GM04503 (cell line): ENCODE results near the gene DIP2A.
"Not testable (repeated sequence)": the region's sequence is repeated elsewhere in the genome, so short reads cannot be mapped to it uniquely, and the experiment has no call there.

Experiments
- DNase-seq: peaks from one replicate; pipeline ENCODE4 v3.0.0-alpha.2; 2012; ENCODE audit warnings: low read depth

DIP2A gene

DNA sequence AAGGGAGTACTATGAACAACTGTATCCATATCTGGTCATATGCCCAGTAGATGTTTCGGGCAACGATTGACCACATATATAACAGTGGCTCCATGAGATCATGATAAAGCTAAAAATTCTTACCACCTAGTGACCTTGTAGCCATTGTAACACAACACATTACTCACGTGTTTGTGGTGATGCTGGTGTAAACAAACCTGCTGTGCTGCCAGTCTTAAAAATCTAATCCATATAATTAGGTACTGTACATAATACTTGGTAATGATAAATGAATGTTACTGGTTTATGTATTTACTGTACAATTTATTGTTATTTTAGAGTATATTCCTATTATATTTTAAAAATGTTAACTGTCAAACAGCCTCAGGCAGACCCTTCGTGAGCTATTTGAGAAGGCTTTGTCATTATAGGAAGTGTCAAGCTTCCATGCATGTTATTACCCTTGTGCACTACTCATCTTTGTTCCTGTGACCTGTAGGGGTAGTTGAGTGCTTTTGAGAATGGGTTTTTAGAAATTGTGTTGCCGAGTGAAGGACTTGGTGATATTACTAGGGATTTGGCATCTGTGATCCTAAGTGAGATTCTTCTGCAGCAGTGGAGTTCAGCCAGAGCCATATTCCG lies 23.6 kb downstream of the DIP2A start:
- DNase-seq, result no peak

DNA sequence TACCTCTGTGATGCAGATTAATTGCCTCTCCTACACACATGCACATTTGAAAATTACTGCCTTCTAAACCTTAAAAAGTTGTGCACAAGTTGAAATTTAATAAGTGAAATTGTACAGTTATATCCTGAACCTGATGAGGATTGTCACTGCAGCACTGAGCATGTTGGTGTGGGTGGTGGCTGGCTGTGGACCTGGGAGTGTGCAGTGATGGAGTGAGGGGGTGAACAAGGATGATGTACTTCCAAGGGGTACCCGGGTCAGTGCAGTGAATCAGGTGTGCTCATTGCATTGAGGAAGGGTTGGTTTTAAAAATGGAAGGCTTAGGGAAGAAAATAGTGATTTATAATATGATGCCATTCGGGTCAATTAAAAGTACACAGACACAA lies 24.1 kb downstream of the DIP2A start:
- DNase-seq, result no peak

DNA sequence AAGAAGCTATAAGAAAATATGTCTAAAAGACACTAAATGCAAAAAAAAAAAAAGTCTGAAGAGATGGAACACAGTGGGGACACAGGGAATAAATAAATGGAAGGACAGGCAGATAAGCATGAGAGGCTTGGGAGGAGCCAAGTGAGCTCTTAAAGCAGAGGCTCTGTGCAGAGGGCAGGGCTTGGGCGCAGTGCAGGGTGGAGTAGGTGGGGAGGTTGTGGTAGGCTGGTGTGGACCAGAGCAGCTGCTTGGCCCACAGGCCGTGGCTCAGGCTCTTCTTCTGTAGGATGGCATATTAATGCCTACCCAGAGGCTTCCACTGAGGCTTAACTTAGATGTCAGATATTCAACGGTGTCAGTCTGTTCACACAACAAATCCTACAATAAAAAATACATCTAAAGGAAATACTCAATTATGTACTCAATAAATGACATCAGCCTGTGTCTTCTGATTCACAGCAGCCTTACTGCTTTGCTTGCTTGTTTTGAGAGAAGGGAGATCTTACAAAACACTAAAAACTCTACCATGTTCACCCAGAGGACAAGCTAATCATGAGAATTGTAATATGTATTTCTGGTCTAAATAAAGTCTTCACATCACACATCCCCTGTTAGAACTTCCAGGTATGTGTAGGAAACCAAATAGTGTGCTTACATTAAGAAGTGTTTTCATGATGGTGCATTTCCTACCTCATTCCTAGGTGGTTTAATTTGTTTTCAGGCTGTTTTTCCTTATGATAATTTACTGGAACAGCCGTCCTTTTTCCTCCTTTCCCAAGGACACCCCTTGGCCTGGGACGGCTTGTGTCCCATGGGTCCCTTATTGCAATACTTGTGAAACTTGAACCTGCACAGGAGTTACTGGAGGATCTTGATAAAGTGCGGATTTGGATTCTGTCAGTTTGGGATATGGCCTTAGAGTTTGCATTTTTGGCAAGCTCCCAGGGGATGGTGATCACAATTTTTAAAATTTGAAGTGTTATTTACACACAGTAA lies 24.9 kb downstream of the DIP2A start:
- DNase-seq, result no peak

DNA sequence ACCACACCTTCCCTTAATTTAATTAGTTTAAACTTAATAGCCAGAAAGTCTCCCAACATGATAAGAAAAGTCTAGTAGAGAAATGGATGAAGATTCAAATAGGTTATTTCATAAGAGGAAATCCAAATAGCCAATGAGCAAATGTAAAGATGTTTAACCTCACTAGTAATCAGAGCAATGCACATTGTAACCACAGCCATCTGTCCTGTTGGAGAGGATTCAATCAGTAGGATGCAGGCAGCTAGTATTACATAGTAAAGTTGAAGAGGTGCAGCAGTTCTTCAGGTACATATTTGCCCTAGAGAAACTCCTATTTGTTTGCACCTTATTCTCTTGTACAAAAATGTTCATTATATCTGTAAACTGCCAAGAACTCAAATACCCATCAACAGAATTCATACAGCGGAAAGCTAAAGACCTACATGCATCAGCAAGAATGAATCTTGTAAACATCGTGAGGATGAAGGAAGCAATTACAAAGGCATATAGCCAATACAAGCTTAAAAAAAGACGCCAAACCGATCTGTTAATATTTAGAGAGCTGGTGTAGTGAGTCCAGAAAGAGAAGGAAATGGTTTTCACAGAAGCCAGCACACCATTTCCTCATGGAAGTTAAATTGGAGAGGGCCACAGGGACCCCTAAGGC lies 27.9 kb downstream of the DIP2A start:
- no peak for DNase-seq

DNA sequence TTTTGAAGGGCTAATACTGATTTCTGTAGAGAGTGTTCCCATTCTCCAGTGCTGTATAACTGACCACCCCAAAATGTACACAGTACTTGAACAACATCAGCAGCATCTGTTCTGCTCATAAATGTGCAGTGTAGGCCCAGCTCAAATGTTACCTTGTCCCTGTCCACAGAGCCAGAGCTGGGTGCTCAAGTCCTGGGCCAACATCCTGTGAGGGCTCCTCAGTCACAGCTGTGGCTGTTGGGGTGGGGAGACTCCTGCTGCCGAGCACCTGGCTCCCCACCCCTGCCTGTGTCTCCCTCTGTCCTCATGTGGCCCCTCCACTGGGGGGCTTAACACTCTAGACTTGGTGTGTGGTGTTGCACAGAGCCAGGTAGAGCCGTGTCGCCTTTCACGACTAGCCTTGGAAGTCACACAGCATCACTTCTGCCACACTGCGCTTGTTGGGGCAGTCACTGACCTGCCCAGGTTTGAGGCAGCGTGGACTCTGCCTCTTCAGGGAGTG lies 30.5 kb downstream of the DIP2A start:
- DNase-seq, result no peak

DNA sequence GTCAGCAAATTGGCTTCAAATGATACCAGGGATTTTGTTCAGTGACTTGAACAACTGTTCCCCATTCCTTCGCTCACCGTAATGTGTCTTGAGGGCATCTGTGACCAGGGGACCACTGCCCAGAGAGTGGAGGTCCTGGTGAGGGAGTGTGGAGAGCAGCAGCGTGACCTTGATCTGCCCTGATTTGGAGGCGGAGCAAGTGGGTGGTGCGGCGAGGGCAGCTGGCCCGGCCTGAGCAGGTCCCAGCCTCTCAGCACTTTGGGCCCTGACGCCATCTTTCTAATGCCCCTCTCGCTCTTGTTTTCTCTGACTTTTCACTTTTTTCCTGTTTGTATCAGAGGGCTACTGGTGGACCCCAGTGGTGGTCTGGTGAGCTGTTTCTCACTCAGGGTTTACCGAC lies 31.1 kb downstream of the DIP2A start:
- DNase-seq, result no peak

DNA sequence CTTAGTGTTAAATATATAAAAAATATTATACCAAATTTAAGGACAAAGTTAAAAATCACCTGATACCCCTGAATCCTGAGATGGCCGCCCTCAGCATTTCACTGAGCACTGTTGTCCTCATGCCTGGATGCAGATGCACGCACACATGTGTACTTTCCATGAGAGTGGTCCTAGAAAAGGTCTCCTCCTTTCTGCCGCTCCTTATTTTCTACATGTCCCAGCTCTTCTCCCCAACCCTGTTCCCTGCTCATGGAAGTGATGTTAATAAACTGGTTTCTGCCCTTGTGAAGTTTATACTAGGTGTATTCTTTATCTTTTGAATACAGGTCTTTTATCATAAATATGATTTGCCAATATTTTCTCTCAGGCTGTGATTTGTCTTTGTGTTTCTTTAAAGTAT lies 32.9 kb downstream of the DIP2A start:
- no peak for DNase-seq

DNA sequence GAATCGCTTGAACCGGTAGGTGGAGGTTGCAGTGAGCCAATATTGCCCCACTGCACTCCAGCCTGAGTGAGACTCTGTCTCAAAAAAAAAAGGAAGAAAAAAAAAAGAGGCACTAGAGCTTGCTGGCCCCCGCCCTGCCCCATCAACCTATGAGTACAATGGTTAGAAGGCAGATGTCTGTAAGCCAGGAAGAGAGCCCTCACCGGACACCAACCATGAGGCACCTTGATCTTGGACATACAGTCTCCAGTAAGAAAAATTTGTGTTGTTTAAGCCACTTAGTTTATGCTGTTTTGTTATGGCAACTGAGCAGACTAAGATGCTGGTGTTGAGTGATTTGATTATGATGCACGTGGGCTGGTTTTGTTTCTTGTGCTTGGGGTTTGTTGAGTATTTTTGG lies 34.2 kb downstream of the DIP2A start:
- DNase-seq, result no peak

DNA sequence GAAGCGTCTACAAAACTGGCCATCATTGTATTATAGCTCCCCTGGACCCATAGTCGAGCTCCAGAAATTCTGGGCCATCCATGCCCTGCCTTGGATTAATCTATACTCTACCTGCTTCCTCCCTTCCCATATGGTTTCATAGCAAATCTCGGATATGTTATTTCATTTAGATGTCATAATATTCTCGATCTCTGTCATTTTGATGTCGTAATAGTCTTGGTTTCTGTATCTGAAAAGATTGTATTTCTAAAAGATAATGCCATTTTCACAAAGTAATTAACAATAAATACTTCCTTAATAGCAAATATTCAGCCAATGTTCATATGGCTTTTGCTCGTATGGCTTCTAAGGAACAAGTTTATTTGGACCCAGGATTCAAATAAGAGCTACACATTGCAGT lies 35.1 kb downstream of the DIP2A start:
- no peak for DNase-seq

DNA sequence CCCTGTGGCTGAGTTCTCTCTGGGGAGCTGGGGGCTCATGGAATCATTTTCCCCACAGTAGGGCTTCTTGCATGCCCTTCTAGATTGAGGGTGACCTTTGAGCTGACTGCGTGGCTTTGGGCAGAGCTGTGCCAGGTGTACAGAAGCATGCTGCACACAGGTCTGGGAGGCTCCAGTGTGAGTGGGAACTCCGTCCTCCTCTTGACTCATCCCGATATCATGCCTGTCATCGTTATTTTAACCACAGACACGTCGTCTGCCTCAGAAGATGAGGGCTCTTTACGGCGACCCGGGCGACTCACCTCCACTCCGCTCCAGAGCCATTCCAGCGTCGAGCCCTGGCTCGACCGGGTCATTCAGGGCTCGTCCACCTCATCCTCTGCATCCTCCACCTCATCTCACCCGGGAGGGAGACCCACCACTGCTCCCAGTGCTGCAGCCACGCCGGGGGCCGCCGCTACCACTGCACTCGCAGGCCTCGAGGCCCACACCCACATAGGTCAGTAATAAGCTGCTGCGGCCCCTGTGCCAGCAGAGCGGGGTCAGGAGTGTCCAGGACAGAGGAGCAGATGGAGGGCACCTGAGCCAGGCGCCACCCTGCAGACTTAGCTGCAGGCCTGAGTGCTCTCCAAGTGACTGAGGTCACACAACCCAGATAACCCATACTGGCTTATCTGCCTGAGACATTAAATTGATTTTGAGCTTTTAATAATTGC lies 39.8 kb downstream of the DIP2A start:
- no peak for DNase-seq

DNA sequence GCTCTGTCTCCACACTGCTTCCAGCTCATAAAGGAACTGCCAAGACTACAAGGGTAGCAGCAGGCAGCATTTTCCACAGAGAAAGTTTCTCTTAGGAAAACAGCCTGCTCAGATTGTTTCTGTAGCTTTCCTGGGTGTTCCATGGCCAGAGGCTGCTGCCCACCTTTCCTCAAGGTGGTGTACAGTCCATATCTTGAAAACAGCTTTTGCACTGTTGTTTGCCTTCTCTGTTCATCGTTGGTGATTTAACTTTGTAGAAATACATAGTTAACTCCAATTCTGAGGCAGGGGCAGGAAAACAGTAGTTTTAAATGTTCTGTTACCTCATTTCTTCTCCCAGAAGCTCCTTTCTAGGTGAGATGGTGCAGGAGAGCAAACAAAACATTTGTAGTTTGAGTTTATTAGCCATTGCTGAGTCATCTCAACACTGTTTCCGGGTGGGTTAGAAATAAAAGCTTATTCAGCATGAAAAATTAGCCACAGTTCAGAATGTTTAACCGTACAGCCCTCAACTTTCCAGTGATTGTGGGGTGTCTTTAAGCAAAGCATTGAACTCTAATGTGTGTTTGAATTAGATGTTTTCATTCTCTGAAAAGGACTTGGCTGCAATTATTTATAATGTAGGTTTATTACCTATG lies 41.7 kb downstream of the DIP2A start:
- DNase-seq, result no peak

DNA sequence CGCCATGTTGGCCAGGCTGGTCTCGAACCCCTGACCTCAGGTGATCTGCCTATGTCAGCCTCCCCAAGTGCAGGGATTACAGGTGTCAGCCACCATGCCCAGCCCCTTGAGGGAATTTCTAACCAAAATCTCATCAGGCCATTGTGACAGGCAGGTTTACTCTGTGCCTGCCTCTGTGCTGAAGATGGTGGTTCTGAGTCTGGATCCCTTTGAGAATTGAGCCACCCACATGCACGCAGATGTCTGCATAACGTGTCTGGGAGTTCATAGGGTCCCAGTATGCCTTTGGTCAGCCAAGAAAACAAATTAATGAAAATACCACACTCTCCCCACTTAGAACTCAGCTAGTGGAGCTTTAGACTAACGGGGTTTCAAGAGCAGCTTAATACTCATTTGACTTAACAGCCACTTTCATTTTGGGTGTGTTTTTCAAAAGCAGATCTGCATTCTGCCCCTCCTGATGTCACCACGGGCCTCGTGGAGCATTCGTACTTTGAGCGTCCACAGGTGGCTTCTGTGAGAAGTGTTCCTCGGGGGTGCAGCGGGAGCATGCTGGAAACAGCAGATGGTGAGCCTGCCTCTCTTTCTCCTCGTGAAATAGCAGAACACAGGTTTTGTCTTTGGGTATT lies 45.3 kb downstream of the DIP2A start:
- no peak for DNase-seq

DNA sequence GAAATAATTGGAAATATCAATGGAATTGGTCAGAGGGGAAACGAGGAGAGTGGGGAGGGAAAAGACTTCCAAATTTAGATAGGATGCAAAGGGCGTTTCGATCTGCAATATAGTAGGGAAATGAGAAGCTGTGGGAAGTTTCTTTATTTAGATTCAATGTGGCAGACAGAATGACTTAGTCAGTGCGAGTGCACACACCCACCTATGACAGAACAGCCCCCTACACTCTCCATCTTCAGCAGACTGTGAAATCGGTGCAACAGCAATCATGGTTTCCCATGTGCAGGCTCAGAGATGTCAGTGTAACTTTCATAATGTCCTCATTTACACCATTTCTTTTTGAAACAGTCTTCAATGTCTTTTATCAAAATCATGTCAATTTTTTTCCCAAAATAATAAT lies 46.0 kb downstream of the DIP2A start:
- no peak for DNase-seq

DNA sequence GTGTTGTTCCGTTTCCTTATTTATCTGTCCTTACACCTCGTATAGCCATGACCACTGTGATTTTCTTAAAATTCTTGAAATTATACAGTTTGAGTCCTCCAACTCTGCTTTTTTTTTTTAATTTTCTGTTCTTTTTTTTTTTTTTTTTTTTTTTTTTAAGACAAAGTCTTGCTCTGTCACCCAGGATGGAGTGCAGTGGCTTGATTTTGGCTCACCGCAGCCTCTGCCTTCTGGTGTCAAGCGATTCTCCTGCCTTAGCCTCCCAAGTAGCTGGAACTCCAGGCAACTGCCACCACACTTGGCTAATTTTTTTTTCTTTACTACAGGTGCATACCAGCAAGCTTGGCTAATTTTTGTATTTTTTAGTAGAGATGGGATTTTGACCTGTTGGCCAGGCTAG lies 48.9 kb downstream of the DIP2A start:
- DNase-seq, result no peak

DNA sequence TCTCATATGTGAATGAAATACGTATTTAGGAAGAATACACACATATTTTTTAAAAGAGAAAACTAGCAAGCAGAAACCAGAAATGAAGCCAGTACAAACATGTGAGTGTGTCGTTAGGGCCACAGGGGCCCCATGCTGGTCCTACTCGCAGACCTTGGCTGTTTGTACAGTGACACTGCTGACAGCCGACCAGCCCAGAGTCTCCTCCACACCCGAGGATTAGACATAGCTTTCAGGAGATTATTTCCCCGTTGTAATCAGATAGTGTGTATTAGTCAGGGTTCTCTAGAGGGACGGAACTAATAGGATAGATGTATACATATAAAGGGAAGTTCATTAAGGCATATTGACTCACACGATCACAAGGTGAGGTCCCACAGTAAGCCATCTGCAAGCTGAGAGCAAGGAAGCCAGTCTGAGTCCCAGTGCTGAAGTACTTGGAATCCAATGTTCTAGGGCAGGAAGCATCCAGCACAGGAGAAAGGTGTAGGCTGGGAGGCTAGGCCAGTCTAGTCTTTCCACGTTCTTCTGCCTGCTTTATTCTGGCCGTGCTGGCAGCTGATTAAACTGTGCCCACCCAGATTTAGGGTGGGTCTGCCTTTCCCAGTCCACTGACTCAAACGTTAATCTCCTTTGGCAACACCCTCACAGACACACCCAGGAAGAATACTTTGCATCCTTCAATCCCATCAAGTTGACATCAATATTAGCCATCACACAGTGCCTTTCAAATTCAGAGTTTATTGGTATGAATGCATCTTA lies 51.2 kb downstream of the DIP2A start:
- no peak for DNase-seq

DNA sequence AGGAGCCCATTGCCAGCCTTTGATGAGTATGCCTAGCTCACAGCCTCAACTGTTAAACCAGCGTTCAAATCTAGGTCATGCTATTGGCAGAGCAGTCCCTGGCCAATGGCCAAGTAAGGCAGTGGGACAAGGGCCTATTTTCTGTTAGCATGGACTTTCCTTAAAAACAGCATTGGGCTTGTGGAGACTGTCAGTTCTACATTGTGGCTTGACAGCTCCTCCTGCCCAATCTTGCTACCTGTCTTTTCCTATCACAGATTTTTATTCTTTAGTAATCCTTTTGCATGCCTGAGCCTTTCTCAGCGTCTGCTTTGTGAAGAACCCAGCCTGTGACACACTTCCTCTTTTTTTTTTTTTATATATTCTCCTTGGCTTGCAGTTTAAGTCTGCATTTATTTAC lies 56.4 kb downstream of the DIP2A start:
- no peak for DNase-seq

DNA sequence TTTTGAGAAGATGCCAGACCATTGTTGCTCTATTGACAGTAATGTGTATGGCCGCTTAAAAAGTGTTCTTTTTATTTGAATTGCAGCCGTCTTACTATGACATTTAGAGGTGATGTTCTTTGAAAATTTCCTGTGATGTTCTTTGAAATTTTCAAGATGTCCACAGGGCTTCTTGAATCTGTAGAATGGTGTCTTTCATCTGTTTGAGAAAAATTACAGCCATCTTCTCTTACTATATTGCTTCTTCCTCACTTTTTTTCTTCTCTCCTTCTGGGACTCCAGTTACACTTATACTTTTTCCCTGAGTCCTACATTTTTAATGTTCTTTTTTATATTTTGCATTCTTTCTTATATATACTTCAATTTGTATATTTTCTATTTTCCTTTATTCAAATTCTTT lies 57.4 kb downstream of the DIP2A start:
- DNase-seq, result no peak

DNA sequence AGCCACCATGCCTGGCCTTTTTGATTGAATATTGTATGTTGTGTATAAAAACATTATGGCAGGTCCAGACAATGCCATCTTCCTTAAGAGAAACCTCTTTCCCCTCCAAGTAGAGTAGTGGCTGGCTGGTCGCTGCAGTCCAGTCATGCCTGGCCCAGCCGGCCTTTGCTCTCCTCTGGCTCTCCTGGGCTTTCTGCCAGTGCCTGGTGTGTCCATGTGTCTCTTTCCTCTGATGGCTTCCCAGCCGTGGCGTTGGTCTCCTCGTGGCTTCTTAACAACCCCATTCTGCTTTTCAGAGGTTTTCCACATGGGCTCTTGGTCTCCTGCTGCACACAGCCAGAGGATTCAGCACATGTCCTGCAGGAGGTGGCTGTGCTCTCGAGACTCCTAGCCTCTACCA lies 58.7 kb downstream of the DIP2A start:
- DNase-seq, result no peak

DNA sequence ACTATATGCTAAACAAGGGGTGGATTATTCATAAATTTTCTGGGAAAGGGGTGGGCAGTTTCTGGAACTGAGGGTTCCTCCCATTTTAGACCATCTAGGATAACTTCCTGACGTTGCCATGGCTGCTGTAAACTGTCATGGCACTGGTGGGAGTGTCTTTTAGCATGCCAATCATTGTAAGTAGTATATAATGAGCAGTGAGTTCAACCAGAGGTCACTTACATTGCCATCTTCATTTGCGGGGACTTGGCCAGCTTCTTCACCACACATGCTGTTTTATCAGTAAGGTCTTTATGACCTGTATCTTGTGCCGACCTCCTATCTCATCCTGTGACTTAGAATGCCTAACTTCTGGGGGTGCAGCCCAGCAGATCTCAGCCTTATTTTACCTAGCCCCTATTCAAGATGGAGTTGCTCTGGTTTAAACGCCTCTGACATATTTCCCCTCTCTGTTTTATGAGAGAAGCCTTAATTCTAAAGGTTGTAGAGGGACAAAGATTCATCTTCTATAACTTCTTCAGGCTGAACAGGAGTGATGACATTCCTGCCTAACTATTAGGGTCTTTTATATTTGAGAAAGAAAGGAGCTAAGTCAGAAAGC lies 60.4 kb downstream of the DIP2A start:
- DNase-seq, result no peak

DNA sequence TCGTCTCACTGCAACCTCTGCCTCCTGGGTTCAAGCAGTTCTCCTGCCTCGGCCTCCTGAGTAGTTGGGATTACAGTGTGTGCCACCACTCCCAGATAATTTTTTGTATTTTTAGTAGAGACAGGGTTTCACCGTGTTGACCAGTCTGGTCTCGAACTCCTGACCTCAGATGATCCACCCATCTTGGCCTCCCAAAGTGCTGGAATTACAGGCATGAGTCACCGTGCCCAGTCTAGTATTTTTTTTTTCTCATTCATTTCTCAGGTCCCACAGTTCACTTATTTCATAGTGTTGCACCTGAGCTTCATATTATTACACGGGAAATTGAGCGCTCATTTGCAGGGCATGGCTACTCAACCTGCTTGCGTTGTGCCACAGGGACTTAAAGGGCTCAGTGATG lies 68.7 kb downstream of the DIP2A start:
- not testable (repeated sequence) for DNase-seq
